Ishikawa (cell line): ENCODE results near the gene MYO5A.

Experiments
- CEBPB ChIP-seq: IDR thresholded peaks from 2 replicates; pipeline ENCODE4 v1.6.1; 2012
- CREB1 ChIP-seq: IDR thresholded peaks from 2 replicates; pipeline ENCODE4 v1.6.1; 2012; ENCODE audit warnings: low read depth
- EGR1 ChIP-seq: IDR thresholded peaks from 2 replicates; pipeline ENCODE4 v1.6.1; 2012
- EP300 ChIP-seq: IDR thresholded peaks from 2 replicates; pipeline ENCODE4 v1.6.1; 2012; ENCODE audit warnings: borderline replicate concordance
- FOXM1 ChIP-seq: IDR thresholded peaks from 2 replicates; pipeline ENCODE4 v1.6.1; 2012; ENCODE audit warnings: low read depth, borderline replicate concordance
- MAX ChIP-seq: IDR thresholded peaks from 2 replicates; pipeline ENCODE4 v1.6.1; 2012
- NFIC ChIP-seq: IDR thresholded peaks from 2 replicates; pipeline ENCODE4 v1.6.1; 2012
- RAD21 ChIP-seq: IDR thresholded peaks from 2 replicates; pipeline ENCODE4 v1.6.1; 2012; ENCODE audit warnings: low read depth
- REST ChIP-seq: IDR thresholded peaks from 2 replicates; pipeline ENCODE4 v1.6.1; 2012; ENCODE audit warnings: low read depth, mild to moderate bottlenecking
- TAF1 ChIP-seq: IDR thresholded peaks from 2 replicates; pipeline ENCODE4 v1.6.1; 2012; ENCODE audit warnings: low read depth, mild to moderate bottlenecking
- TCF12 ChIP-seq: IDR thresholded peaks from 2 replicates; pipeline ENCODE4 v1.6.1; 2012; ENCODE audit warnings: low read depth
- TEAD4 ChIP-seq: IDR thresholded peaks from 2 replicates; pipeline ENCODE4 v1.6.1; 2012
- USF1 ChIP-seq: IDR thresholded peaks from 2 replicates; pipeline ENCODE4 v1.6.1; 2012
- YY1 ChIP-seq: IDR thresholded peaks from 2 replicates; pipeline ENCODE4 v1.6.1; 2012; ENCODE audit warnings: low read depth
- ZBTB7A ChIP-seq: IDR thresholded peaks from 2 replicates; pipeline ENCODE4 v1.6.1; 2012; ENCODE audit warnings: low read depth

MYO5A gene

GRCh38 chr15:52369030-52369429 is 159.7 kb downstream of the MYO5A start:
- TF ChIP-seq USF1 (no peak), TAF1 (no peak), FOXM1 (no peak), EP300 (no peak), NFIC (no peak), TCF12 (no peak), ZBTB7A (no peak), MAX (no peak), EGR1 (no peak), TEAD4 (no peak), RAD21 (no peak), CEBPB (no peak), REST (no peak), YY1 (no peak), CREB1 (no peak)

- TF ChIP-seq TEAD4 (no peak), TCF12 (no peak), CREB1 (no peak), EP300 (no peak), MAX (no peak), REST (no peak), USF1 (no peak), TAF1 (no peak)
Measured at GRCh38 chr15:52368402-52368801, 160.3 kb downstream of the MYO5A start.

GRCh38 chr15:52362497-52362896 is 166.2 kb downstream of the MYO5A start:
- TF ChIP-seq MAX (no peak), NFIC (no peak), YY1 (no peak), EGR1 (no peak)

- TF ChIP-seq NFIC (no peak), TEAD4 (no peak), TCF12 (no peak), MAX (no peak), USF1 (no peak), REST (no peak), TAF1 (no peak), RAD21 (no peak)
Measured at GRCh38 chr15:52361975-52362494, 166.6 kb downstream of the MYO5A start.
